ENCODE measurements around the gene FSCN2. TPM values are rescaled to one million over a fixed set of nuclear protein-coding genes. Genes with fewer than 3 reads are reported as not detected.

Gene FSCN2
- total RNA-seq, 4 donors from 2014 or later: 0.46 to 2.7 (median 1.8) TPM

DNA sequence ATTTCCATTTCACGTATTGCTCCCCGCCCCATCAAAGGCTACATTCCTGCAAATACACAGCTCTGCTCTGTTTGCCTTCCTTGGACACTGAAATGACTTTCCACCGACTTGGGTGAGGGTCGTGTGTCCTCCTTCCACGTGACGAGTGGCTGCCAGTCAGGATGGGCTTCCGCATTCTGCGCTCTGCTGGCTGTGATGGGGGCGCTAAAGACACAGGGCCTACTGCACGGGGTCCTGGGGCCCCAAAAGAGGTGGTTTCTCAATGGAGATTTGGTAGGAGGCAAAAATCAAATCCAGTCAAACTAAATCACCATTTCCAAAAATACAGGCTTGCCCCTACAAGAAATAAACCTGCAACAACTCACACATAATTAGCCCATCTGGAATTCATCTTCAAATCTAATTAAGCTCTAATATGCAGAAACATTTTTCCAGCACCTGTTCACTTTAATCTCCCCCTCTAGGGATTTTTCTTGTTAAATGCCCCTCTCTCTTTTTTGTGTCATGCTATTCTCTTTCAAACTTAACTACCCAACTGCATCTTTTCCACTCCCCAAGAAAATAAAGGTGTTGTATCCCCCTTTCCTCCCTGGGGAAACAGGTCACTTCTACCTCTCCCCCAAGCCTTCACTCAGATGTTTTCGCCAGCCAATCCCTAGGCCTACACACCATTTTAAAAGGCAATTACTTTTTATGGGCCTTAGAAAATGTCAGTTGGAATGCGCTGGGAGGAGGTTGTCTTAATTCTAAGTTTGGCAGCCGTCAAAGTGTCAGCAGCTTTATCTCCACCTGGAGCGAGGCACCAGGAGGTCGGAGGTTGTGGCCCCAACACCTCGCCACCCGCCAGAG, 45.8 kb downstream of the FSCN2 start:
- intact Hi-C loops (cut with DNase I; ENCODE audit: low total_unique reads): no loop called here

DNA sequence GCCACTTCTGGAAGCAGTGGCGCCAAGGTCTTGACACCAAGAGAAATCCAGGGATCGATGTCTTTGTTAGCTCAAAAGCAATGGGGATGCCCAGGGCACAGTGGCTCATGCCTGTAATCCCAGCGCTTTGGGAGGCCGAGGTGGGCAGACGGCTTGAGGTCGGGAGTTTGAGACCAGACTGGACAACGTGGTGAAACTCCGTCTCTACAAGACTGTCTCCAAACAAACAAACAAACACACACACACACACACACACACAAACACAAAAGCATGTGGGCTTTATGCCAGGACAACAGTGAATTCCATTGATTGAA, 46.4 kb downstream of the FSCN2 start:
- no peak for TF ChIP-seq POLR2A (IDR thresholded peaks at IDR 0.05)
- TF ChIP-seq, protein P1, sequence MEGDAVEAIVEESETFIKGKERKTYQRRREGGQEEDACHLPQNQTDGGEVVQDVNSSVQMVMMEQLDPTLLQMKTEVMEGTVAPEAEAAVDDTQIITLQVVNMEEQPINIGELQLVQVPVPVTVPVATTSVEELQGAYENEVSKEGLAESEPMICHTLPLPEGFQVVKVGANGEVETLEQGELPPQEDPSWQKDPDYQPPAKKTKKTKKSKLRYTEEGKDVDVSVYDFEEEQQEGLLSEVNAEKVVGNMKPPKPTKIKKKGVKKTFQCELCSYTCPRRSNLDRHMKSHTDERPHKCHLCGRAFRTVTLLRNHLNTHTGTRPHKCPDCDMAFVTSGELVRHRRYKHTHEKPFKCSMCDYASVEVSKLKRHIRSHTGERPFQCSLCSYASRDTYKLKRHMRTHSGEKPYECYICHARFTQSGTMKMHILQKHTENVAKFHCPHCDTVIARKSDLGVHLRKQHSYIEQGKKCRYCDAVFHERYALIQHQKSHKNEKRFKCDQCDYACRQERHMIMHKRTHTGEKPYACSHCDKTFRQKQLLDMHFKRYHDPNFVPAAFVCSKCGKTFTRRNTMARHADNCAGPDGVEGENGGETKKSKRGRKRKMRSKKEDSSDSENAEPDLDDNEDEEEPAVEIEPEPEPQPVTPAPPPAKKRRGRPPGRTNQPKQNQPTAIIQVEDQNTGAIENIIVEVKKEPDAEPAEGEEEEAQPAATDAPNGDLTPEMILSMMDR (IDR thresholded peaks at IDR 0.05): no peak
- no peak for DNase-seq (ENCODE audit: low spot score in 2 of 2)
- intact Hi-C loops (cut with DNase I; ENCODE audit: low total_unique reads): no loop called here
- 77 to 88% methylated on average over 8 of the region's 8 CpGs for WGBS, 2 donors
- H3K4me3 ChIP-seq (ENCODE audit: low read depth, poor library complexity, severe bottlenecking): no peak overlapping the region

More for the DNA sequence above, 45.8 kb downstream of the FSCN2 start:
- DNase-seq (ENCODE audit: low spot score in 2 of 2): no peak
- WGBS, 2 donors: 78 to 85% methylated on average over 17 of the region's 17 CpGs
- no peak overlapping the region for H3K4me3 ChIP-seq (ENCODE audit: low read depth, poor library complexity, severe bottlenecking)
- TF ChIP-seq, protein P1 (IDR thresholded peaks at IDR 0.05): no peak
- no peak for TF ChIP-seq POLR2A (IDR thresholded peaks at IDR 0.05)

DNA sequence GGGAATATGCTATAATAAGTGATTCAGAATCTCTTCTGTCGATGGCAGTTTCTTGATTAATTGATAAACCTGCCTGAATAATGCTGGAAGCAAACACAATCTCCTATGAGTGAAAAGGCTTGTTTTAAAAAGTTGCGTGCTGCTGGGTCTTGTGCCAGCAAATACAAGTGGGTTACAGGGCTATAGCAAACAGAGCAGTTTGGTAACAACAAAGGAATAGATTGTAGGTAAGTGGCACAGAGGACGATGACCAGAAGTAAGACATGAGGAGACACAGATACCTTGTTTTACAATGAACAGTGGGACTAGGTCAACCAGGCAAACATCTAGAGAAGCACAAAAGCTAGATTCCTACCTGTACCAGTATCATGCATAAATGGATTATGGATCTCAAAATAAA, 47.7 kb downstream of the FSCN2 start:
- WGBS, 2 donors: 89 to 95% methylated on average over 3 of the region's 3 CpGs

DNA sequence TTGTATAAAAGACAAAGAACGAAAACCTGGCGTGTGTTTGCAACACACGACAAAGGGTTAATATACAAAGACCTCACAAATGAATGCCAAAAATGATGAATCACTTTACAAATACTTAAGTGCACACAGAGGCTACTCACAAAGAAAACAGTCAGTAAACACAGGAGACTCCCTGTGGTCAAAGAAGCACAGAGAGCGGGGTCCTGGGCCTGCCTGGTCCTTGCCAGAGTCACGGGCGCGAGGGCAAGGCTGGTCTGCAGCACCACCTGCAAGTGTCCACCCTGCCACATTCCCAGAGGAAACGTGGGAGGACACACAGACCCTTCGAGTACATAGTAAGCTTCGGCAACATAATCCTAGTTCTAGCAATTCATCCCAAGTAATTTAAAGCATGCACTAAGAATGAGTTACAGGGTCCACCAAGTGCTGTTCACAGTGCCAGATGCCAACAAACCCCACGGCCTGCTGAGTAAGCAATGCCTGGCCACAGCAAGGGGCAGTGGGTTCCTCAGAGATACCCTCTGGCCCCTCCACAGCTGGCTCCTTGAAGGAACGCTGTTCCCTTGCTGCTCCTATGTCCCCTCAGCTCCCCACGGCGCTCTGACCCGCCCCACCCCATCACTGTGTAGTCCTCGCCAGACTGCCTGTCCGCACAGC, 48.6 kb downstream of the FSCN2 start:
- TF ChIP-seq, protein P1 (IDR thresholded peaks at IDR 0.05): no peak
- no peak for TF ChIP-seq POLR2A (IDR thresholded peaks at IDR 0.05)
- WGBS, 2 donors: 72 to 78% methylated on average over 17 of the region's 17 CpGs
- DNase-seq (ENCODE audit: low spot score in 2 of 2): no peak

More for the DNA sequence above, 47.7 kb downstream of the FSCN2 start:
- no peak overlapping the region for H3K4me3 ChIP-seq (ENCODE audit: low read depth, poor library complexity, severe bottlenecking)
- intact Hi-C loops (cut with DNase I; ENCODE audit: low total_unique reads): no loop called here
- no peak for DNase-seq (ENCODE audit: low spot score in 2 of 2)
- no peak for TF ChIP-seq POLR2A (IDR thresholded peaks at IDR 0.05)

DNA sequence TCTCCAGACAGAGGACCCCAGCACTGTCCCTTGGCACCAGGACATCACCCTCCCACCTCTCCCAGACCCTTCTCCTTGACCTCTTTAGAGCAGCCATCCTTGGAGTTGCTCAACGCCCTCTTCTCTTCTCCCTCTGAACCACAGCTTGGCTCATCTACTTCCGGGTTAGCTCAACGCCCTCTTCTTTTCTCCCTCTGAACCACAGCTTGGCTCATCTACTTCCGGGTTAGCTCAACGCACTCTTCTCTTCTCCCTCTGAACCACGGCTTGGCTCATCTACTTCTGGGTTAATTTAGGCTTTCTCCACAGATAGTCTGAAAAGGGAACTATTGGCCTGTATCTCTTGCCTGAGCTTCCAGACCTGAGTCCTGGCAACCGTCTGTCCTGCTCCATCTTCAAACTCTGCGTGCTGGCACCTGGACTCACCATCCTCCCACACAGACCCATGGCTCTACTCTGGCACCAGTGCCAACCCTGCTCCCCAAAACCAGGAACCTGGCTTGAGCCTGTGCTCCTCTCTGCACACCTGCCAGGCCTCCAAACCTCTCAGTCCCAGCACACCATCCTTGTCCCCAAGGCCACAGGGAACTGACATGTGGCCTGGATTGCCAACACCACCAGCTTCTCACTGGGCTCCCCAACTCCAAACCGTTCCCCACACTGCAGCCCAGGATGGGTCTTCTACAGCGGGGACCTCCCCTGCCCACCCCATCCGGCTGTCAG, 49.3 kb downstream of the FSCN2 start:
- WGBS, 2 donors: 76 to 80% methylated on average over 11 of the region's 11 CpGs
- TF ChIP-seq, protein P1 (IDR thresholded peaks at IDR 0.05): no peak
- no peak for TF ChIP-seq POLR2A (IDR thresholded peaks at IDR 0.05)
- H3K4me3 ChIP-seq (ENCODE audit: low read depth, poor library complexity, severe bottlenecking): no peak overlapping the region
- intact Hi-C loops (cut with DNase I; ENCODE audit: low total_unique reads): no loop called here
- DNase-seq (ENCODE audit: low spot score in 2 of 2): no peak

More for the DNA sequence above, 48.6 kb downstream of the FSCN2 start:
- intact Hi-C loops (cut with DNase I; ENCODE audit: low total_unique reads): no loop called here
- no peak overlapping the region for H3K4me3 ChIP-seq (ENCODE audit: low read depth, poor library complexity, severe bottlenecking)

DNA sequence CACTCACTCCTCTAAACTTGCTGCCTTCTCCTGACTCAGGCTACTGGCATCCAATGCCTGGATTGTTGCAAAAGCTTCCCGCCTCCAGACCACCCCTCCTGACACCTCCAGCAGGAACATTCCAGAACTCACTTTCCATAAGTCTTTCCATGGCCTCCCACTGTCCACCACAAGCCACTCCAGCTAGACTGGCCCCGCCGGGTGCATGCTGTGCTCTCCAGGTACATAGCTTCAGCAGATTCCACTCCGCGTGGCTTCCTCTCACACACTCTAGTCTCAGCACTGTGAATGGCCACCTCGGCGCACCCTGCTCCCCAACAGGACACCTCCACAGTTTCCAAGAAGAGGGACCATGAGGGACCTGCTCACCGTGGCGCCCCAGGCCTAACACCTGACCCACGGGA, 49.9 kb downstream of the FSCN2 start:
- TF ChIP-seq POLR2A (IDR thresholded peaks at IDR 0.05): no peak
- TF ChIP-seq, protein P1 (IDR thresholded peaks at IDR 0.05): no peak
- WGBS, 2 donors: 93 to 96% methylated on average over 10 of the region's 10 CpGs
- no peak for DNase-seq (ENCODE audit: low spot score in 2 of 2)
- no peak overlapping the region for H3K4me3 ChIP-seq (ENCODE audit: low read depth, poor library complexity, severe bottlenecking)
- intact Hi-C loops (cut with DNase I; ENCODE audit: low total_unique reads): no loop called here

Measured in lower leg skin (tissue), 4 donors.